NCI-H510A treated with DMSO at 0.1 percent for 48 hours (cell line): Measurements from ENCODE around the gene PTPRCAP.

Source experiments
- DNase-seq: peaks from one replicate; lab custom pipeline; 2025; lab: John Stamatoyannopoulos, UW

PTPRCAP gene

GRCh38 chr11:67423891-67424613 is 13.4 kb downstream of the PTPRCAP start:
- no peak for DNase-seq

- no peak for DNase-seq
Measured at GRCh38 chr11:67423466-67423865, 14.0 kb downstream of the PTPRCAP start.

- no peak for DNase-seq
Measured at GRCh38 chr11:67422891-67423290, 14.6 kb downstream of the PTPRCAP start.

GRCh38 chr11:67421430-67422031 is 16.0 kb downstream of the PTPRCAP start:
- DNase-seq: no peak

GRCh38 chr11:67420646-67421429 is 16.6 kb downstream of the PTPRCAP start:
- DNase-seq: peak; percentile 84

DNA sequence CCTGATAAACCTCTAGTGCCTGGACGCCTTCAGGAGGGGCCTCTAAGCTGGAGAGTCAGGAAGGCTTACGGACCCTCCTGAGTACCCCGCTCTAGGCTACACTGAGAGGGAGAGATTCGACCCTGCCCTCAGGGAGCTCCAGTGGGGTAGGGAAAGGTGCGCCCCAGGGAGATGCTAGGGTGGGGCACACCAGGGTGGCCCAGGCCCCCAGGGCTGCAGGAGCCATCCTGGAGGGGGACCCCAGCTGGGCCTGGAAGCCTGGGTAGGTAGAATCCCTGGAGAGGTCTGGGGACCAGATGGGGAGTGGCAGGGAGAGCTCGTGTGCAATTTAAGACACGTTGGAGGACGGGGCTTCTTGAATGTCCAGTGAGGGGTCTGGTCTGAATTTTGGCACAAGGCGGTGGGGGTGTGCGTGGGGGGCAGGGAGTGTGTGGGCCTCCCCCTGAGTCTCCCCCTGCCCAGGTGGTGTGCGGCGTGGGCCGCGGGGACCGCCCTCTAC is 17.3 kb downstream of the PTPRCAP start:
- no peak for DNase-seq

GRCh38 chr11:67419325-67420049 is 18.0 kb downstream of the PTPRCAP start:
- DNase-seq: no peak

DNA sequence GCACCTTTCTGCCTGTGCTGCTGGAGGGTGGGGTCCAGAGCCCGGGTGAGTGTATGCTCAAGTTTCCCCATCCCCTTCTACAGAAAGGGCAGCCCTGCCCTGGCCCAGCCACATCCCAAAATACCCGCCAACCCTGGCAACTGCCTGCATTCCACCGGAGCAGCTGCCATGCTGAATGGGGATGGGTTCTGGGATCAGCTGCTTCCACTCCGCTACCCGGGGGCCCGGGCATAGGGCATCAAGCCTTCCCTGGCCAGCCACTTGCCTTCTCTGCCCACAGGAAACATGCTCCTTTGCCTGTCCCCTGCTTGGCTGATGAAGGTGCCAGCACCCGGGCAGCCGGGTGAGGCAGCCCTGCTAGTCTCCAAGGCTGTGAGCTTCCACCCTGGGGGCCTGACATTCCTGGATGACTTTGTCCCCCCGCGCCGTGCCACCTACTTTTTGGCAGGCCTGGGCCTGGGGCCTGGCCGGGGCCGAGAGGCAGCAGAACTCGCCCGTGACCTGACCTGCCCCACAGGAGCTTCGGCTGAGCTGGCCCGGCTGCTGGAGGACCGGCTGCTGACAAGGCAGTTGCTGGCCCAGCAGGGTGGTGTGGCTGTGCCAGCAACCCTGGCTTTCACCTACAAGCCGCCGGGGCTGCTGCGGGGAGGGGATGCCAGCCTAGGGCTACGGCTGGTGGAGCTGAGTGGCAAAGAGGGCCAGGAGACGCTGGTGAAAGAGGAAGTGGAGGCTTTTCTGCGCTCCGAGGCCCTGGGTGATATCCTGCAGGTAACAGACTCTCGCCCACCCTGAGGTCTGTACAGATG is 18.8 kb downstream of the PTPRCAP start:
- no peak for DNase-seq

DNA sequence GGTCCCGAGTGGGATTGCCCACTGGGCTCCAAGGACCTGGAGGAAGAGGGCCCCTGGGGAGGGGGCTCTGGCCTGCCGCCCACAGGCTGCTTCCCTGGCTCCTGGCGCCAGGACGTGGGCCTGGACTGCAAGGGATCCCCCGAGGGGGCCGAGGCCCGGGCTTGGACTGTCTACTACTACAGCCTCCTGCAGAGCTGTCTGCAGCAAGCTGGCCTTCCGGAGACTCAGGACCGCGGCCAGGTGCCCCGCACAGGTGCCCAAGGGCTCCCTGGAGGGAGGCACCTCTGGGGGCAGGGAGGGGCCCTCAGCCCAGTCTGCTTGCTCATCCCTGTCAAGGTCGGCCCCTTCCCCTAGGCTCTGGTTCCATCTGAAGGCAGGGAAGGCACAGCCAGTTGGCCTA is 20.1 kb downstream of the PTPRCAP start:
- DNase-seq: no peak

DNA sequence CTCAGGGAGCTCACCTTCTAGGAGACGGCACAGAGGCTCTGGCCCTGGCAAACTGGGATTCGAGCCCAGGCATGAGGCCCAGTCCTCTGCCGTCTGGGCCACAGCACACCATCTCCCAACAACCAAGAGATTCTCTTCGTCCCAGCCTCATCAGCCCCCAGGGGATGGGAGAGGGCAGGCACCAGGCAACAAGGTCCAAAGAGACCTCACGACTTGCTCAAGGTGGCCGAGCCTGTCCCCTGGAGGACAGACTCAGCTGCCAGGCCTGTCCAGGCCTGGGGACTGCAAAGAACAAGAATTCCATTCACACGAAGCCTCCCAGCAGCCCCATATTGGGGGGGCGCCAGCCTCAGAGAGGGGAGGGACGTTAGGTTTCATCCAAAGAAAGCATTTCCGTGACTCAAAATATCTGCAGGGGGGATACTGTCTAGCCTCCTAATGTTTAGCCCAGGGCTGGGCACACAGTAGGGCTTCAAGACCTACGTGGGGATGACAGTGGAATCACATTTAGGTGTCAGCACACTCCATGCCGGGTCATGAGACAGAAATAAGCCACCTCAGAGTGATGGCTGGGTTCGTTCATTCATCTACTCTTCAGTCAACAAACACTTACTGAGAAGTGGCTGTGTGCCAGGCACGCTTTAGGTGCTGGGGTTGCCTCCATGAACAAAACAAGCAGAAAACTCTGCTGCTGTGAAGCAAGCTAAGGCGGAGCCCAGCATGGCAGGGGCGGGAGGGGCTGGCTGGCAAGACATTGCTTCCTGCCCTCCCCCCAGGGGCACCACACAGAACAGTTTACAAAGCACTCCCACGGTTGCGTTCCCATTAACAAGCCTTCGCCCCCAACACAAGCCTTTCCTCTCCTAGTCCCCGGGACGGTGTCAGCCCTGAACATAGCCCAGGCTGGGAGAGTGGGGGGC is 20.8 kb downstream of the PTPRCAP start:
- DNase-seq: peak; percentile 66

DNA sequence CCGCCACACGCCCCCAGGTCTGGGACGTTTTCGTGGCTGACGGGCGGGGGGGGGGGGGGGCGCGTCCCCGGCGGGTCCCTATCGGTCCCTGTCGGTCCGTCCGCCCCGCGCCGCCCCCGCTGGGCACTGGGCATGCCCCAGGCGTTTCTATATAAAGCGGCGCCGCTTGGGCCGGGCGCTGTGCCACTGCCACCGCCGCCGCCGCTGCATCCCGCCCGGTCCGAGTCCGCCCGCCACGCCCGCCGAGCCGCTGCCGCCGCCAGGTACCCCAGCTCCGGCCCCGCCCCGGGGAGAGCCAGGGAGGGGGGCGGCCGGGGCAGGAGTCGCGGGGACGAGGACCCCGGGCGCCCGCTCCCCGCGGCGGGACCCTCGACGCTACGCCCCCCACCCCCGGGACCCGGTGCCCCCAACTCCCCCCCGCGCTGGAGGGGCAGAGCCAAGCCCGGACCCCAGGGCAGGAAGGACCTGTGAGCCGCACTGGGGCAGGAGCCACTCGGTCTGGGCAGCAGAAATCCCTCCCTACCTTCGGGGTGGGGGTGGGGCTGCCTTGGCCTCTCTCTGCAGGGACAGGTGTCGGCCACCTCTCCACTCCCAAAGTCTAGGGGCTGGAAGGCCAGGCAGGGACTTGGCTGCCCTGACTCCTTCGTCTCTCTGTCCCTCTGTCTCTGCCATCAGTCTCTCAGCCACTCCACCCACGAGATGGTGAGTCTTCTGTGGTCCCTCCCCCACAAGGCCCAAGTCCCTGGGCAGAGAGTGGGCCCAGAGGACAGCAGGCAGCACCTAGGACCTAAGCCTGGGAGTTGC is 21.8 kb downstream of the PTPRCAP start, which contains the start of gene CARNS1:
Gene CARNS1 (plus strand): TSS at position 178 of the 804 bp plus-strand sequence. CDS start 522 bp downstream, at position 700.
- DNase-seq: peak; percentile 29

DNA sequence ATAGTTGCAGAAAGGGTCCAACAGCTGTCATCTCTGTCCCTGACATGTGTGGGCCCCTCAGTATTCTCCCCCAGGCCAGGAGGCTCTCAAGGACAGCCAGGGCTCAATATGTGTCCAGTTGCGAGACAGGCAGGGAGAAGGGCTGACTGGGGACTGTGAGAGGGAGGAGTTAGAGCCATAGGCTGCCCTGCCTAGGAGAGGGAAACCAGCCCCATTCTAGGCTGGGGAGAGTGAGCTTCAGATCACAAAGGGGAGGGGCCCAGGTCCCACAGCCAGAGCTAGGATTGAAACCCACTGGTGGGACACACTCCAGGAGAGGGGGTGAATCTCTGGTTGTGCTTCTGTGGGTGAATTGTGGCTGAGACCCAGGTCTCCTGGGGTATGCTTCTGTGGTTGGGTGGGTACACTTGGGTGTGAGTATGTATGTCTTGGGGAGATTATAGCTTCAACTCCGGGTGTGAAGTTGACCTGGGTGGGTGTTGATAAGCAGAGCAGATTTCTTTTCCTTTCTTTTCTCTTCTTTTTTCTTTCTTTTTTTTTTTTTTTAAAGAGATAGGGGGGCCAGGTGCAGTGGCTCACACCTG is 24.1 kb downstream of the PTPRCAP start:
- no peak for DNase-seq

DNA sequence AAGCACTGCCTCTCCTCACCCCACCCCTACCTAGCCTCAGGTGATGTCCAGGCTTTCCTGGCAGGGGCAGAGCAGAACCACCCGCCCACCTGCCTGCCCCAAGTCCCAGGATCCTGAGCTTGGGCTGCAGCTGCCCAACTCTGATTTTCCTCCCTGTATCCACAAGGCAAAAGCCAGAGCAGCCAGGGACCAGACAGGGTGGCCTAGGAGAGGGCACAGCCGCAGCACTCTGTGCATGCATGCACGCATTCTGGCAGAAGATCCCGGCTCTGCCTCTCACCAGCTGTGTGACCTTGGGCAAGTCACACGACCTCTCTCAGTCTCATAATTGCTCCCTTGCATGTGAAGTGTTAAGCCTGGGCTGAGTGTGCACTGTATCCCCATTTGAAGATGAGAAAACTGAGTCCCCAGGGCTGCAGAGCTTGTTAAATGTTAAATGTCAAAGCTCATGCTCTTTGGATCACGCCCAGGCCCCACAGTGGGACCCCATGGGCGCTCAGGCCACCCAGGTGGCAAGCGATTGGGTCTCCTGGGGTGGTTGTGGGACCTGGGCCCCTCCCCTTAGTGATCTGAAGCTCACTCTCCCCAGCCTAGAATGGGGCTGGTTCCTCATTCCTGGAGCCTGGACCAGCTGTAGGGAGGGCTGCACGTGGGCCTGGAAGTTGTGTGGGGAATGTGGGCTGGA is 24.8 kb downstream of the PTPRCAP start:
- DNase-seq: no peak

DNA sequence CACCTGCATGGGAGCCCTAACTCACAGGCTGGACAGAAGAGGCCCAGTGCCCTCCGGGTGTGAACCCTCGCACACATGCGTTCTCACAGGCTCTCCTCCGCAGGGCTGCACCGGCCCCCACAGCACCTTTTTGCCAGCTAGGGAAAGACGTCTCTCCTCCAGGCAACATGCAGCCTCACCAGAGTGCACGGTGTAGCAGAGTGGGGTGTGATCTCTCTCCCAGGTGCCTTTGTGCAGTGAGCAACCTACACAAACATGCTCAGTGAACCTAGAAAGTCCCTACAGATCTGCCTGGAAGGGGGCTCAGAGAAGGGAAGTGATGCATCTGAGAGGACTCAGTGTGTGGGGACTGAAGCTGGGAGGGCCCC is 25.7 kb downstream of the PTPRCAP start:
- no peak for DNase-seq

DNA sequence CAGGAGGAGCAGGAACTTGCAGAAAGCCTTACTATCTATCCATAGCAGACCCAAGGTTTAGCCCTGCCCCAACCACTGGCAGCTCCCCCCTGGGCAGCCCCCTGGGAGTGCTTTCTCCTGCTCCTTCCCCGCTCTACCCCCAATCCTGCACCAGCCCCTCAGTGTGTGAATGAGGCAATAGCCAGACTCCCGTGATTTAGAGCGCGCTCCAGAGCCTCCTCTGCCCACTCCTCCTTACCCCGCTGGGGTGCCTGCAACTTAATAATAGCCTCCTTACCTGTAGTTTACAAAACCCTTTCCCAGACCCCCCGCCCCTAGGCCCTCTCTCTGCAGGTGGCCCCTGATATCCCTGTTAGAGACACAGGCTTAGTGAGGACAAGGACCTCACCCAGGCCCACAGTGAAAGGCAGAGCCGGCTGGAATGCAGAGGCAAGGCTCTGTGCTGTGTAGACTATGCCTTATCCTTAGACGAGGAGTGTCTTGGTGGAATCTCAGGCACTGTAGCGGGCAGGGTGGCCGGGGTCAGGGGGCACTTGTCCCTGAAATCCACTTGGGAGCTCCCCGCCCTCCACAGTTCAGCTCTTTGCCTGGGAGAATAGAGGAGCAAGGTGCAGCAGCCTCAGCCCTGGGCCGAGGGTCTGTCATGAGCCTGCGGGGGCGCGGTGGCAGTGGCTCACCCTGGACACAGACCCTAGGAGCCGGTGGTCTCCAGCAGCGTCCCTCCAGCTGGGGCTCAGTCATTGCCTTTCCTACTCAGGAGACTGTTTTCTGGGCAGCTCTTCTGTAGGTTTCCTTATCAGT is 26.3 kb downstream of the PTPRCAP start:
- DNase-seq: no peak

- DNase-seq: no peak
Measured at GRCh38 chr11:67410369-67410831, 27.1 kb downstream of the PTPRCAP start.

- peak; percentile 89 for DNase-seq
Measured at GRCh38 chr11:67409781-67410368, 27.6 kb downstream of the PTPRCAP start.
